Naive thymus-derived CD8-positive, alpha-beta T cell (primary cell): ENCODE data around the gene MTHFS. TPM values are rescaled to one million over a fixed set of nuclear protein-coding genes. Genes with fewer than 3 reads are reported as not detected.

ENCODE experiments used
- polyA plus RNA-seq, 3 donors: library from polyadenylated mRNA; unstranded; fragments of 300-500 nt; fragmentation: Illumina TruSeq; gene quantifications; one replicate each; pipeline ENCODE4 v1.2.3, GENCODE V29; 2021
- total RNA-seq, 8 experiments: library from RNA in 2 of 8; stranded (reverse) in 2 of 8; gene quantifications; one replicate each; pipeline ENCODE4 v1.2.3 and lab custom pipeline; 2021 to 2026

The MTHFS gene
- total and polyA plus RNA-seq, 5 experiments from 2014 or later: 31.0 to 106 (median 82.6) TPM

Other genes with a start within 250 kb of the MTHFS start
- gene BCL2A1, start 74.2 kb upstream of the MTHFS start, total RNA-seq: 10 to 100 TPM; 18.7 to 19.7 TPM
- gene BCL2A1, start 74.2 kb upstream of the MTHFS start, polyA plus RNA-seq: 10 to 100 TPM; 19.6 to 27.4 (median 25.9) TPM
- 10 to 100 TPM; 70.4 to 71.9 TPM for gene ZFAND6, start 162.7 kb upstream of the MTHFS start, total RNA-seq
- gene ZFAND6, start 162.7 kb upstream of the MTHFS start, polyA plus RNA-seq: 100 to 1,000 TPM in 2 of 3 donors, 10 to 100 TPM in 1; 100.0 to 105 (median 104) TPM